Endometrium (tissue), 2 donors: ENCODE measurements around the gene AGBL3.

ENCODE experiments used
- FAIRE-seq: peaks from 2 replicates; lab custom pipeline; 2012; peaks lifted over from hg19 to GRCh38; lab: Jason Lieb, UNC
- donor health status: control.
- donor health status: control.

Gene AGBL3

GRCh38 chr7:134986363-134987251 is at the start of gene AGBL3:
Gene AGBL3 (plus strand): TSS chr7:134986508. CDS start chr7:134987934, 1,426 bp downstream.
- FAIRE-seq: peak; percentile 72

GRCh38 chr7:134936893-134937510 is 49.3 kb upstream of the AGBL3 start:
- FAIRE-seq: no peak

- FAIRE-seq: no peak
Measured at GRCh38 chr7:134938141-134938540, 48.2 kb upstream of the AGBL3 start.

- no peak for FAIRE-seq
Measured at GRCh38 chr7:134939136-134939535, 47.2 kb upstream of the AGBL3 start.

GRCh38 chr7:134940729-134941128 is 45.6 kb upstream of the AGBL3 start:
- FAIRE-seq: no peak

- FAIRE-seq: no peak
Measured at GRCh38 chr7:134941185-134941900, 45.0 kb upstream of the AGBL3 start.

GRCh38 chr7:134941952-134942351 is 44.4 kb upstream of the AGBL3 start:
- no peak for FAIRE-seq

GRCh38 chr7:134942690-134943466 is 43.4 kb upstream of the AGBL3 start:
- FAIRE-seq: peak; percentile 21

- no peak for FAIRE-seq
Measured at GRCh38 chr7:134943785-134944400, 42.4 kb upstream of the AGBL3 start.

GRCh38 chr7:134945691-134946090 is 40.6 kb upstream of the AGBL3 start:
- FAIRE-seq: no peak

- FAIRE-seq: no peak
Measured at GRCh38 chr7:134946260-134946659, 40.0 kb upstream of the AGBL3 start.

GRCh38 chr7:134947329-134947728 is 39.0 kb upstream of the AGBL3 start:
- no peak for FAIRE-seq

- no peak for FAIRE-seq
Measured at GRCh38 chr7:134947831-134948230, 38.5 kb upstream of the AGBL3 start.

GRCh38 chr7:134948246-134948645 is 38.1 kb upstream of the AGBL3 start:
- no peak for FAIRE-seq

- FAIRE-seq: no peak
Measured at GRCh38 chr7:134948736-134949135, 37.6 kb upstream of the AGBL3 start.

GRCh38 chr7:134949171-134949570 is 37.1 kb upstream of the AGBL3 start:
- FAIRE-seq: no peak

- FAIRE-seq: peak; percentile 72
Measured at GRCh38 chr7:134954197-134955082, 31.9 kb upstream of the AGBL3 start.

GRCh38 chr7:134957005-134957404 is 29.3 kb upstream of the AGBL3 start:
- FAIRE-seq: no peak

- no peak for FAIRE-seq
Measured at GRCh38 chr7:134959810-134960209, 26.5 kb upstream of the AGBL3 start.

- no peak for FAIRE-seq
Measured at GRCh38 chr7:134962270-134962780, 24.0 kb upstream of the AGBL3 start.
